Keratinocyte (primary cell): ENCODE results near the gene RBM25. TPM values are rescaled to one million over a fixed set of nuclear protein-coding genes. Genes with fewer than 3 reads are reported as not detected.

Source experiments
- DNase-seq: peaks from one replicate; pipeline ENCODE4 v3.0.0-alpha.2; 2011; ENCODE audit warnings: low read depth, missing footprints, low spot score
- FAIRE-seq: peaks from 2 replicates; lab custom pipeline; 2011; peaks lifted over from hg19 to GRCh38; lab: Jason Lieb, UNC
- H2AFZ ChIP-seq: 2 replicates; pipeline ENCODE4 v1.6.0; 2012; ENCODE audit warnings: low read length, control low read depth, inconsistent platforms; ENCODE audit not compliant: control insufficient read depth
- H3K27ac ChIP-seq: 2 replicates; pipeline ENCODE4 v1.5.1; 2011; ENCODE audit warnings: low read length; ENCODE audit not compliant: control insufficient read depth, insufficient read depth
- H3K27me3 ChIP-seq: 3 replicates; pipeline ENCODE4 v1.6.0; 2011; ENCODE audit warnings: low read length; ENCODE audit not compliant: control insufficient read depth, insufficient read depth; ENCODE audit errors: extremely low read depth
- H3K36me3 ChIP-seq, 2 experiments: 2 replicates in 1 of 2; 3 replicates in 1 of 2; pipeline ENCODE4 v1.5.1; 2011; ENCODE audit warnings: low read length in 2 of 2, mild to moderate bottlenecking in 1 of 2; ENCODE audit not compliant: control insufficient read depth in 2 of 2, insufficient read depth in 2 of 2; ENCODE audit errors: extremely low read depth in 1 of 2
- H3K4me1 ChIP-seq: 3 replicates; pipeline ENCODE4 v1.5.1; 2011; ENCODE audit warnings: low read length; ENCODE audit not compliant: control insufficient read depth, insufficient read depth; ENCODE audit errors: extremely low read depth
- H3K4me2 ChIP-seq: 3 replicates; pipeline ENCODE4 v1.6.0; 2011; ENCODE audit warnings: low read depth, low read length; ENCODE audit not compliant: control insufficient read depth, insufficient read depth; ENCODE audit errors: extremely low read depth
- H3K4me3 ChIP-seq, 3 experiments: fragments of 200-600 bp in 1 of 3; sonication (generic) in 1 of 3; 2 replicates in 2 of 3; 3 replicates in 1 of 3; pipeline ENCODE4 v1.5.1; 2011 to 2016; ENCODE audit warnings: low read length in 3 of 3, mild to moderate bottlenecking in 3 of 3, control low read depth in 2 of 3, inconsistent platforms in 1 of 3, low read depth in 1 of 3, mixed read lengths in 1 of 3, mixed run types in 1 of 3, moderate library complexity in 1 of 3; ENCODE audit not compliant: control insufficient read depth in 2 of 3, insufficient read depth in 2 of 3; ENCODE audit errors: extremely low read depth in 1 of 3
- H3K79me2 ChIP-seq: 2 replicates; pipeline ENCODE4 v1.6.0; 2012; ENCODE audit warnings: low read length; ENCODE audit not compliant: control insufficient read depth, insufficient read depth
- H3K9ac ChIP-seq: 3 replicates; pipeline ENCODE4 v1.6.0; 2011; ENCODE audit warnings: low read length; ENCODE audit not compliant: control insufficient read depth, insufficient read depth; ENCODE audit errors: extremely low read depth
- H3K9me1 ChIP-seq: 3 replicates; pipeline ENCODE4 v1.6.0; 2011; ENCODE audit warnings: low read length; ENCODE audit not compliant: control insufficient read depth, insufficient read depth; ENCODE audit errors: extremely low read depth
- H3K9me3 ChIP-seq: 2 replicates; pipeline ENCODE4 v1.5.1; 2012; ENCODE audit warnings: low read depth, low read length; ENCODE audit not compliant: control insufficient read depth
- H4K20me1 ChIP-seq: 3 replicates; pipeline ENCODE4 v1.6.0; 2011; ENCODE audit warnings: low read length; ENCODE audit not compliant: control insufficient read depth, insufficient read depth; ENCODE audit errors: extremely low read depth
- CTCF ChIP-seq, 3 experiments: IDR thresholded peaks in 1 of 3; conservative IDR thresholded peaks in 1 of 3; optimal IDR thresholded peaks in 1 of 3; 2 replicates in 2 of 3; 3 replicates in 1 of 3; pipeline versions ENCODE3 to v1.5.1; 2011; ENCODE audit warnings: low read length in 3 of 3, mild to moderate bottlenecking in 3 of 3, moderate library complexity in 2 of 3, control low read depth in 1 of 3, inconsistent platforms in 1 of 3; ENCODE audit not compliant: insufficient read depth in 2 of 3; ENCODE audit errors: extremely low read depth in 1 of 3
- EZH2 ChIP-seq: IDR thresholded peaks from one replicate; pipeline ENCODE4 v1.6.1; 2012; ENCODE audit warnings: inconsistent platforms, mild to moderate bottlenecking, low read length, moderate library complexity
- dilution Hi-C: fragments of 300-500 bp; cut with MboI; formaldehyde crosslinking; loops from one replicate; pipeline ENCODE4 v1.7.0; 2020; ENCODE audit warnings: low sequenced_read_pairs; ENCODE audit not compliant: extremely low pct_ligation_motif_present
- polyA plus RNA-seq, 5 experiments: library from polyadenylated mRNA; depleted of rRNA in 3 of 5; stranded (reverse) in 3 of 5; stranded (forward) in 1 of 5; unstranded in 1 of 5; fragments of >200 nt; gene quantifications; 1 replicate in 1 of 5; 2 replicates in 3 of 5; 3 replicates in 1 of 5; pipeline versions ENCODE4 v1.2.1 to v1.2.3, GENCODE V29; 2011 to 2012; ENCODE audit warnings: missing spikeins in 2 of 5, low read depth in 1 of 5, low replicate concordance in 1 of 5

The RBM25 gene
- polyA plus RNA-seq, 1 donor (not counting 4 experiments of a cell fraction or from before 2014, with no cell fraction given): 47.4 TPM

GRCh38 chr14:73055251-73055650, 3.1 kb upstream of the RBM25 start:
- peaks cover 19% of the 10 kb centered on the region for H3K79me2 ChIP-seq

GRCh38 chr14:73057944-73058223, 450 bp upstream of the RBM25 start:
- H3K4me1 ChIP-seq: peaks cover 6% of the 10 kb centered on the region
- FAIRE-seq: no peak

More at GRCh38 chr14:73055251-73055650, 3.1 kb upstream of the RBM25 start:
- no peak for FAIRE-seq
- no peak for TF ChIP-seq CTCF (optimal IDR thresholded peaks at IDR 0.05 in 1 of 3, IDR thresholded peaks at IDR 0.05 in 1 of 3, conservative IDR thresholded peaks at IDR 0.05 in 1 of 3; ENCODE audit: extremely low read depth in 1 of 3, insufficient read depth in 2 of 3, low read length in 3 of 3)
- H3K4me1 ChIP-seq: peaks cover 3% of the 10 kb centered on the region
- no peaks in the 10 kb centered on the region for H3K9me1 ChIP-seq
- no peak overlapping the region for H2AFZ ChIP-seq
- dilution Hi-C loops: no loop called here
- no peak overlapping the region for H3K9ac ChIP-seq
- H3K27ac ChIP-seq: no peak overlapping the region
- H3K36me3 ChIP-seq: no peaks in the 10 kb centered on the region
- H3K4me3 ChIP-seq: no peak overlapping the region
- no peak for DNase-seq
- no peaks in the 10 kb centered on the region for H4K20me1 ChIP-seq
- H3K9me3 ChIP-seq: no peaks in the 10 kb centered on the region
- H3K4me2 ChIP-seq: no peak overlapping the region
- no peaks in the 10 kb centered on the region for H3K27me3 ChIP-seq

More at GRCh38 chr14:73057944-73058223, 450 bp upstream of the RBM25 start:
- TF ChIP-seq CTCF (optimal IDR thresholded peaks at IDR 0.05 in 1 of 3, IDR thresholded peaks at IDR 0.05 in 1 of 3, conservative IDR thresholded peaks at IDR 0.05 in 1 of 3; ENCODE audit: extremely low read depth in 1 of 3, insufficient read depth in 2 of 3, low read length in 3 of 3) (no peak), EZH2 (no peak)
- H3K9me3 ChIP-seq: no peaks in the 10 kb centered on the region
- peak overlapping the region; percentile 94 for H2AFZ ChIP-seq
- peaks cover 14% of the 10 kb centered on the region for H4K20me1 ChIP-seq
- H3K27ac ChIP-seq: peak overlapping the region; percentile 95
- dilution Hi-C loops: no loop called here
- peak overlapping the region; percentile 79 to 99 (median 98) for H3K4me3 ChIP-seq
- H3K4me2 ChIP-seq: peak overlapping the region; percentile 92
- H3K9ac ChIP-seq: peak overlapping the region; percentile 99
- peaks cover 45% of the 10 kb centered on the region for H3K79me2 ChIP-seq
- no peaks in the 10 kb centered on the region for H3K36me3 ChIP-seq
- no peaks in the 10 kb centered on the region for H3K27me3 ChIP-seq
- DNase-seq: no peak
- H3K9me1 ChIP-seq: no peaks in the 10 kb centered on the region
